ENCODE measurements around the gene CDC42BPA. TPM values are rescaled to one million over a fixed set of nuclear protein-coding genes. Genes with fewer than 3 reads are reported as not detected.

The CDC42BPA gene
- total RNA-seq, 1 experiment from 2014 or later, result 102 TPM

- ChIA-PET CTCF (interaction anchor here (2.2 to 2.7 kb wide), 2 partner anchors 84 to 119 kb away, joined by 9 to 11 read pairs; no protein-coding TSS in a partner anchor), POLR2A (interaction anchor here (0.6 to 7.7 kb wide), 12 partner anchors 9 to 909 kb away, joined by 3 to 89 read pairs (median 10); partner anchors contain the start of gene PARP1)
- no TSS peak for BruUV-seq (replicated peaks)
- peaks cover 23% of the 10 kb centered on the region for H3K4me1 Mint-ChIP-seq (ENCODE audit: insufficient read depth, unreplicated experiment)
- DNase-seq (ENCODE audit: unreplicated experiment), result peak; percentile 89
- no peaks in the 10 kb centered on the region for H3K27me3 Mint-ChIP-seq (ENCODE audit: insufficient read depth, unreplicated experiment)
- TF ChIP-seq CTCF (IDR thresholded peaks at IDR 0.05; ENCODE audit: unreplicated experiment), result peak; percentile 30
- H3K4me3 Mint-ChIP-seq (ENCODE audit: unreplicated experiment), result peak overlapping the region; percentile 86
- H3K9me3 Mint-ChIP-seq (ENCODE audit: unreplicated experiment), result no peaks in the 10 kb centered on the region
- peak overlapping the region; percentile 98 for H3K27ac Mint-ChIP-seq (ENCODE audit: low read depth, unreplicated experiment)
- peaks cover 15% of the 10 kb centered on the region for H3K36me3 Mint-ChIP-seq (ENCODE audit: insufficient read depth, unreplicated experiment)
- intact Hi-C loops (cut with micrococcal nuclease), result loop anchor here (1.0 to 10.0 kb wide), 7 partner anchors 27 to 770 kb away; partner anchors contain the start of genes ITPKB and STUM
Measured at GRCh38 chr1:227317523-227318015, 723 bp downstream of the CDC42BPA start.

GRCh38 chr1:227317011-227317451, 1.3 kb downstream of the CDC42BPA start:
- ChIA-PET CTCF (interaction anchor here (1.0 to 1.4 kb wide), 4 partner anchors 18 to 122 kb away, joined by 3 to 6 read pairs (median 4); no protein-coding TSS in a partner anchor), POLR2A (interaction anchor here (0.8 to 4.3 kb wide), 34 partner anchors 9 to 696 kb away, joined by 3 to 175 read pairs (median 4); partner anchors contain the start of gene COQ8A)
- no peaks in the 10 kb centered on the region for H3K9me3 Mint-ChIP-seq (ENCODE audit: unreplicated experiment)
- no peak for TF ChIP-seq CTCF (IDR thresholded peaks at IDR 0.05; ENCODE audit: unreplicated experiment)
- peaks cover 15% of the 10 kb centered on the region for H3K36me3 Mint-ChIP-seq (ENCODE audit: insufficient read depth, unreplicated experiment)
- H3K4me3 Mint-ChIP-seq (ENCODE audit: unreplicated experiment), result peak overlapping the region; percentile 86
- peak; percentile 75 for DNase-seq (ENCODE audit: unreplicated experiment)
- intact Hi-C loops (cut with micrococcal nuclease), result loop anchor here (1.0 to 10.0 kb wide), 6 partner anchors 40 to 770 kb away; partner anchors contain the start of genes ITPKB and STUM
- peaks cover 24% of the 10 kb centered on the region for H3K4me1 Mint-ChIP-seq (ENCODE audit: insufficient read depth, unreplicated experiment)
- H3K27ac Mint-ChIP-seq (ENCODE audit: low read depth, unreplicated experiment), result peak overlapping the region; percentile 98
- TSS peak; percentile 45 for BruUV-seq (replicated peaks)
- no peaks in the 10 kb centered on the region for H3K27me3 Mint-ChIP-seq (ENCODE audit: insufficient read depth, unreplicated experiment)

- intact Hi-C loops (cut with micrococcal nuclease), result loop anchor here (1.0 to 10.0 kb wide), 5 partner anchors 121 to 769 kb away; partner anchors contain the start of genes ITPKB and STUM
- POLR2A ChIA-PET, result interaction anchor here (0.6 to 4.3 kb wide), 43 partner anchors 8 to 767 kb away, joined by 3 to 175 read pairs (median 4); partner anchors contain the start of gene COQ8A
- peak overlapping the region; percentile 98 for H3K27ac Mint-ChIP-seq (ENCODE audit: low read depth, unreplicated experiment)
Measured at GRCh38 chr1:227316456-227316855, 1.8 kb downstream of the CDC42BPA start.

More at GRCh38 chr1:227316456-227316855, 1.8 kb downstream of the CDC42BPA start:
- H3K9me3 Mint-ChIP-seq (ENCODE audit: unreplicated experiment), result no peaks in the 10 kb centered on the region
- no peak for TF ChIP-seq CTCF (IDR thresholded peaks at IDR 0.05; ENCODE audit: unreplicated experiment)
- H3K4me1 Mint-ChIP-seq (ENCODE audit: insufficient read depth, unreplicated experiment), result peaks cover 30% of the 10 kb centered on the region
- DNase-seq (ENCODE audit: unreplicated experiment), result peak; percentile 53
- H3K36me3 Mint-ChIP-seq (ENCODE audit: insufficient read depth, unreplicated experiment), result peaks cover 15% of the 10 kb centered on the region
- no peaks in the 10 kb centered on the region for H3K27me3 Mint-ChIP-seq (ENCODE audit: insufficient read depth, unreplicated experiment)
- TSS peak; percentile 21 for BruUV-seq (replicated peaks)
- CTCF ChIA-PET, result interaction anchor here (0.8 to 1.4 kb wide), 5 partner anchors 10 to 123 kb away, joined by 3 to 6 read pairs (median 5); no protein-coding TSS in a partner anchor
- H3K4me3 Mint-ChIP-seq (ENCODE audit: unreplicated experiment), result peak overlapping the region; percentile 86
